Measurements from ENCODE around the gene NRG2. TPM values are rescaled to one million over a fixed set of nuclear protein-coding genes. Genes with fewer than 3 reads are reported as not detected.

Gene NRG2
- total and polyA plus RNA-seq, 7 donors, result 0.42 to 19.6 (median 3.5) TPM

DNA sequence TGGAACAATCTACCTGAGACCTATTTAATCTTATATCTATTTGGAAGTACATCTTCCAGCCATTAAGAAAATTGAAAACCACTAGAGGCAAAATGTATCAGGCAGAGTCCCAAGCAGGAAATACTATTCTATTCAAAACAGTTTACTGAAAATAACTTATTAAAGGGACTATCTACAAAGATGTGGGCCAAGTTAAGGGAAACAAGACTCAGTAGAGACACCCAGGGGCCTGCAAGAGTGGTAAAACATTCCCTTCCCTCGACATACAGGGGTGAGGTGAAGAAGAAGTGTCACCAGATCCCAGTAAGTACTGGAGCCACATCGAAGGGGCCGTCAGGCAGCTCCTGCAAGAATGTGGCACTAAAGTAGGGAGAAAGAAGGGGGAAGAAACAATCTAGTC is 12.1 kb upstream of the NRG2 start:
- H3K4me3 ChIP-seq, result no peak overlapping the region
- no peaks in the 10 kb centered on the region for H3K9me3 ChIP-seq
- 22 to 46% (median 27%) methylated on average over 3 of the region's 3 CpGs for WGBS, 3 donors
- TF ChIP-seq, protein P1, sequence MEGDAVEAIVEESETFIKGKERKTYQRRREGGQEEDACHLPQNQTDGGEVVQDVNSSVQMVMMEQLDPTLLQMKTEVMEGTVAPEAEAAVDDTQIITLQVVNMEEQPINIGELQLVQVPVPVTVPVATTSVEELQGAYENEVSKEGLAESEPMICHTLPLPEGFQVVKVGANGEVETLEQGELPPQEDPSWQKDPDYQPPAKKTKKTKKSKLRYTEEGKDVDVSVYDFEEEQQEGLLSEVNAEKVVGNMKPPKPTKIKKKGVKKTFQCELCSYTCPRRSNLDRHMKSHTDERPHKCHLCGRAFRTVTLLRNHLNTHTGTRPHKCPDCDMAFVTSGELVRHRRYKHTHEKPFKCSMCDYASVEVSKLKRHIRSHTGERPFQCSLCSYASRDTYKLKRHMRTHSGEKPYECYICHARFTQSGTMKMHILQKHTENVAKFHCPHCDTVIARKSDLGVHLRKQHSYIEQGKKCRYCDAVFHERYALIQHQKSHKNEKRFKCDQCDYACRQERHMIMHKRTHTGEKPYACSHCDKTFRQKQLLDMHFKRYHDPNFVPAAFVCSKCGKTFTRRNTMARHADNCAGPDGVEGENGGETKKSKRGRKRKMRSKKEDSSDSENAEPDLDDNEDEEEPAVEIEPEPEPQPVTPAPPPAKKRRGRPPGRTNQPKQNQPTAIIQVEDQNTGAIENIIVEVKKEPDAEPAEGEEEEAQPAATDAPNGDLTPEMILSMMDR (IDR thresholded peaks at IDR 0.05), result no peak
- H3K27ac ChIP-seq, result no peak overlapping the region
- peaks cover 17% of the 10 kb centered on the region for H3K4me1 ChIP-seq
- no peaks in the 10 kb centered on the region for H3K36me3 ChIP-seq (ENCODE audit: insufficient read depth in 1 of 2, low read depth in 1 of 2)
- peaks cover 0 to 5% (median 0%) of the 10 kb centered on the region in 3 donors for H3K27me3 ChIP-seq (ENCODE audit: insufficient read depth in 3 of 3, low read length in 2 of 3)
- no peak for ATAC-seq
- DNase-seq, result no peak
- intact Hi-C loops (cut with DNase I), result no loop called here

DNA sequence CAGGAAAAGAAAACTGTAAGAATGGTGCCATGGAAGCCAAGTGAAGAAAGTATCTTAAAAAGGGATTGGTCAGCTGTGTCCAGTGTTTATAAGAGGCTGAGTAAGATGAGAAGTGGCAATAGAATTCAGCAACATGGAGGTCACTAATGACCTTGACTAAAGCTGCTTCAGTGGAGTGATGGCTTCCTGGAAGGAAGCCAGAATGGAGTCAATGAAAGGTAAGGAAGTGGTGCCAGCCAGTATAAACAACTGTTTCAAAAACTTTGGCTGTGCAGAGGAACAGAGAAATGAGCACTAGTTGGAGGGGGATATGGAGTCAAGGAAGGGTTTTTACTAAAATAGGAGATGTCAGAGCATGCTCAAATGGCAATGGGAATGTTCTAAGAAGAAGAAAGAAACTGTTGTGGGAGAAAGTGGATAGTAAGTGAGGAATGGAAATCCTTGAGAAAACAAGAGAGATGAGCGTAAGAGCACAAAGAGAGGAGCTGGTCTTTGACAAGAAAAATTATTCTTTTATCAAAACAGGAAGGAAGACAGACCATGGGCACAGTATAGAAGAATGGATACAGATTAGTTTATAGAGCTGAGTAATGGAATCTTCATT is 11.1 kb upstream of the NRG2 start:
- TF ChIP-seq, protein P1 (IDR thresholded peaks at IDR 0.05), result no peak
- no peak overlapping the region for H3K4me3 ChIP-seq
- peak in 1 of 4 donors; percentile 29 for ATAC-seq
- no peaks in the 10 kb centered on the region for H3K36me3 ChIP-seq (ENCODE audit: insufficient read depth in 1 of 2, low read depth in 1 of 2)
- H3K27ac ChIP-seq, result peak overlapping the region; percentile 18
- H3K9me3 ChIP-seq, result no peaks in the 10 kb centered on the region
- no peak for DNase-seq
- H3K27me3 ChIP-seq (ENCODE audit: insufficient read depth in 3 of 3, low read length in 2 of 3), result peaks cover 0 to 5% (median 0%) of the 10 kb centered on the region in 3 donors
- peaks cover 25% of the 10 kb centered on the region for H3K4me1 ChIP-seq
- WGBS, 3 donors, result 97 to 100% (median 100%) methylated on average over 1 of the region's 1 CpG
- intact Hi-C loops (cut with DNase I), result no loop called here

DNA sequence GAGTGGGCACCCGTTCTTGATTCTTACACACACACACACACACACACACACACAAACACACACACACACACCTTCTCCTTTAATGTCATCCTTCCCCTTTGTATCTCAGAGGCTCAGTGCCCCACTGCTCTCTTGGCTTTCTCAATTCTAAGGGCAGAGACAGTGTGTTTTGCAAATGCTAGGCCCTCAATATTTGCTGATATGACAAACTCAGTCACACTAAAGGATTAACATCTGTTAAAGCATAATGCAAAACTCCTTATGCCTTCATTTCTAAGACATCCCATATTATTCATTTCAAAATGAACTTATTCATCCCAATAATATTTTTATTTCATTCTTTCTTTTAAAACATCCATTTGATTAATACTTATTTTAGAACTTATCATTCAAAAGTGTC is 8.9 kb upstream of the NRG2 start:
- H3K27ac ChIP-seq, result no peak overlapping the region
- no peaks in the 10 kb centered on the region for H3K36me3 ChIP-seq (ENCODE audit: insufficient read depth in 1 of 2, low read depth in 1 of 2)
- ATAC-seq (no peak), DNase-seq (no peak)
- H3K4me3 ChIP-seq, result no peak overlapping the region
- H3K4me1 ChIP-seq, result peaks cover 25% of the 10 kb centered on the region
- intact Hi-C loops (cut with DNase I), result no loop called here
- no peaks in the 10 kb centered on the region for H3K9me3 ChIP-seq
- 61 to 75% (median 70%) methylated on average over 1 of the region's 1 CpG for whole genome bisulfite sequencing, 3 donors
- H3K27me3 ChIP-seq (ENCODE audit: insufficient read depth in 3 of 3, low read length in 2 of 3), result peaks cover 0 to 5% (median 0%) of the 10 kb centered on the region in 3 donors
- TF ChIP-seq, protein P1 (IDR thresholded peaks at IDR 0.05), result no peak

GRCh38 chr5:140049713-140050112 is 6.6 kb upstream of the NRG2 start:
- Histone ChIP-seq H3K4me3 (peak overlapping the region; percentile 32), H3K9me3 (no peaks in the 10 kb centered on the region), H3K27me3 (ENCODE audit: insufficient read depth in 3 of 3, low read length in 2 of 3) (peaks cover 0 to 7% (median 0%) of the 10 kb centered on the region in 3 donors), H3K36me3 (ENCODE audit: insufficient read depth in 1 of 2, low read depth in 1 of 2) (no peaks in the 10 kb centered on the region), H3K4me1 (peaks cover 22% of the 10 kb centered on the region), H3K27ac (peak overlapping the region; percentile 73)
- 68 to 82% (median 82%) methylated on average over 5 of the region's 5 CpGs for WGBS, 3 donors
- ATAC-seq (peak in 3 of 4 donors; percentile 6 to 28 (median 9)), DNase-seq (no peak)
- TF ChIP-seq, protein P1 (IDR thresholded peaks at IDR 0.05), result no peak
- intact Hi-C loops (cut with DNase I), result no loop called here

GRCh38 chr5:140049205-140049604 is 6.1 kb upstream of the NRG2 start:
- DNase-seq, result no peak
- H3K36me3 ChIP-seq (ENCODE audit: insufficient read depth in 1 of 2, low read depth in 1 of 2), result no peaks in the 10 kb centered on the region
- H3K27me3 ChIP-seq (ENCODE audit: insufficient read depth in 3 of 3, low read length in 2 of 3), result peaks cover 0 to 5% (median 0%) of the 10 kb centered on the region in 3 donors
- H3K27ac ChIP-seq, result peak overlapping the region; percentile 73
- intact Hi-C loops (cut with DNase I), result no loop called here
- peak in 1 of 4 donors; percentile 28 for ATAC-seq
- TF ChIP-seq, protein P1 (IDR thresholded peaks at IDR 0.05), result no peak
- 73 to 88% (median 73%) methylated on average over 1 of the region's 1 CpG for WGBS, 3 donors
- peaks cover 18% of the 10 kb centered on the region for H3K4me1 ChIP-seq
- H3K9me3 ChIP-seq, result no peaks in the 10 kb centered on the region
- no peak overlapping the region for H3K4me3 ChIP-seq

Data from psoas muscle (tissue), 8 donors.